Gastroesophageal sphincter (tissue), 4 donors: ENCODE data around the gene CHN1. TPM values are rescaled to one million over a fixed set of nuclear protein-coding genes. Genes with fewer than 3 reads are reported as not detected.

Experiments
- ATAC-seq: fragments of 150-250 bp; one replicate; pipeline ENCODE4 v1.9.1; 2016; ENCODE audit warnings: mild to moderate bottlenecking, moderate library complexity
- H3K27ac ChIP-seq, 4 donors: fragments of 200-600 bp; sonication (generic) in 3 of 4; 1 replicate in 3 of 4; 2 replicates in 1 of 4; pipeline ENCODE4 v1.5.1; 2016 to 2019
- H3K27me3 ChIP-seq: fragments of 200-600 bp; sonication (generic); one replicate; pipeline ENCODE4 v1.5.1; 2019
- H3K36me3 ChIP-seq, 2 donors: fragments of 200-600 bp; sonication (generic); one replicate each; pipeline ENCODE4 v1.5.1; 2019; ENCODE audit warnings: control low read depth in 1 of 2
- H3K4me1 ChIP-seq, 3 donors: fragments of 200-600 bp; sonication (generic); 1 replicate in 2 of 3; 2 replicates in 1 of 3; pipeline ENCODE4 v1.5.1; 2016 to 2019; ENCODE audit warnings: control low read depth in 2 of 3
- H3K4me3 ChIP-seq, 2 donors: fragments of 200-600 bp; sonication (generic); one replicate each; pipeline ENCODE4 v1.5.1; 2019; ENCODE audit warnings: mild to moderate bottlenecking in 1 of 2, moderate library complexity in 1 of 2
- H3K9me3 ChIP-seq, 3 donors: fragments of 200-600 bp; sonication (generic); one replicate each; pipeline ENCODE4 v1.5.1; 2017 to 2019; ENCODE audit warnings: control low read depth in 2 of 3
- CTCF ChIP-seq, 4 experiments: fragments of 200-600 bp in 2 of 4; fragments of 450-650 bp in 2 of 4; sonication (generic) in 1 of 4; IDR thresholded peaks; one replicate each; pipeline ENCODE4 v1.5.1; 2017 to 2019; ENCODE audit warnings: antibody characterized with exemption in 4 of 4, mild to moderate bottlenecking in 2 of 4, moderate library complexity in 2 of 4
- EP300 ChIP-seq: sonication (generic); formaldehyde crosslinking; IDR thresholded peaks from one replicate; pipeline ENCODE4 v1.6.1; 2017; ENCODE audit warnings: antibody characterized with exemption, mild to moderate bottlenecking
- POLR2A ChIP-seq, 2 donors: fragments of 450-650 bp; IDR thresholded peaks; one replicate each; pipeline ENCODE4 v1.6.1; 2017; ENCODE audit warnings: antibody characterized with exemption in 2 of 2, mild to moderate bottlenecking in 2 of 2, moderate library complexity in 1 of 2
- POLR2AphosphoS5 ChIP-seq: sonication (generic); formaldehyde crosslinking; IDR thresholded peaks from one replicate; pipeline ENCODE4 v1.6.1; 2017; ENCODE audit warnings: antibody characterized with exemption
- WGBS, 2 donors: methylation state at CpG; one replicate each; pipeline ENCODE4 v1.1.5; 2018; ENCODE audit warnings: low coverage in 1 of 2; 5-methylcytosine and 5-hydroxymethylcytosine counted together
- total RNA-seq, 4 donors: library from RNA; depleted of rRNA; stranded (reverse); fragments of >200 nt; gene quantifications; one replicate each; pipeline ENCODE4 v1.1.0, GENCODE V29; 2016

CHN1 gene
- total RNA-seq, 4 donors from 2014 or later, result 13.3 to 35.8 (median 31.1) TPM

GRCh38 chr2:174893018-174893417 lies 112.2 kb downstream of the CHN1 start:
- no peak for TF ChIP-seq POLR2AphosphoS5
- no peak for TF ChIP-seq POLR2A (IDR thresholded peaks at IDR 0.05)
- TF ChIP-seq CTCF (IDR thresholded peaks at IDR 0.05), result no peak
- no peak for TF ChIP-seq EP300
- Histone ChIP-seq H3K9me3 (no peaks in the 10 kb centered on the region), H3K4me1 (no peaks in the 10 kb centered on the region), H3K36me3 (no peaks in the 10 kb centered on the region), H3K27ac (no peak overlapping the region), H3K27me3 (no peaks in the 10 kb centered on the region), H3K4me3 (no peak overlapping the region)
- no peak for ATAC-seq
- 100% methylated on average over 1 of the region's 1 CpG for WGBS, 2 donors

GRCh38 chr2:174892546-174892945 lies 112.6 kb downstream of the CHN1 start:
- Histone ChIP-seq H3K27me3 (no peaks in the 10 kb centered on the region), H3K27ac (no peak overlapping the region), H3K9me3 (no peaks in the 10 kb centered on the region), H3K4me1 (no peaks in the 10 kb centered on the region), H3K4me3 (no peak overlapping the region), H3K36me3 (no peaks in the 10 kb centered on the region)
- WGBS, 2 donors, result 93 to 94% methylated on average over 2 of the region's 2 CpGs
- no peak for ATAC-seq
- TF ChIP-seq POLR2A (IDR thresholded peaks at IDR 0.05) (no peak), CTCF (IDR thresholded peaks at IDR 0.05) (no peak), POLR2AphosphoS5 (no peak), EP300 (no peak)

GRCh38 chr2:174888646-174889271 lies 116.4 kb downstream of the CHN1 start:
- Histone ChIP-seq H3K4me3 (no peak overlapping the region), H3K4me1 (no peaks in the 10 kb centered on the region), H3K36me3 (no peaks in the 10 kb centered on the region), H3K27me3 (no peaks in the 10 kb centered on the region), H3K9me3 (no peaks in the 10 kb centered on the region), H3K27ac (no peak overlapping the region)
- ATAC-seq, result no peak
- 79 to 92% methylated on average over 1 to 2 of the region's 2 CpGs for WGBS, 2 donors
- no peak for TF ChIP-seq CTCF (IDR thresholded peaks at IDR 0.05)
- no peak for TF ChIP-seq POLR2AphosphoS5
- no peak for TF ChIP-seq POLR2A (IDR thresholded peaks at IDR 0.05)
- no peak for TF ChIP-seq EP300

GRCh38 chr2:174888146-174888545 lies 117.0 kb downstream of the CHN1 start:
- Histone ChIP-seq H3K27me3 (no peaks in the 10 kb centered on the region), H3K4me1 (no peaks in the 10 kb centered on the region), H3K27ac (no peak overlapping the region), H3K9me3 (no peaks in the 10 kb centered on the region), H3K4me3 (no peak overlapping the region), H3K36me3 (no peaks in the 10 kb centered on the region)
- WGBS, 2 donors, result 76 to 79% methylated on average over 3 of the region's 3 CpGs
- TF ChIP-seq POLR2A (IDR thresholded peaks at IDR 0.05) (no peak), EP300 (no peak), POLR2AphosphoS5 (no peak), CTCF (IDR thresholded peaks at IDR 0.05) (no peak)
- ATAC-seq, result no peak

GRCh38 chr2:174882416-174882815 lies 122.8 kb downstream of the CHN1 start:
- WGBS, 2 donors, result 72 to 76% methylated on average over 3 of the region's 3 CpGs
- TF ChIP-seq POLR2A (IDR thresholded peaks at IDR 0.05) (no peak), CTCF (IDR thresholded peaks at IDR 0.05) (no peak), POLR2AphosphoS5 (no peak), EP300 (no peak)
- no peak for ATAC-seq

More at GRCh38 chr2:174882416-174882815, 122.8 kb downstream of the CHN1 start:
- no peaks in the 10 kb centered on the region for H3K9me3 ChIP-seq
- H3K4me3 ChIP-seq, result no peak overlapping the region
- H3K4me1 ChIP-seq, result peaks cover 0 to 11% (median 3%) of the 10 kb centered on the region in 3 donors
- no peaks in the 10 kb centered on the region for H3K36me3 ChIP-seq
- H3K27ac ChIP-seq, result no peak overlapping the region
- no peaks in the 10 kb centered on the region for H3K27me3 ChIP-seq
